ENCODE data around the gene SYT7.

Gene SYT7

DNA sequence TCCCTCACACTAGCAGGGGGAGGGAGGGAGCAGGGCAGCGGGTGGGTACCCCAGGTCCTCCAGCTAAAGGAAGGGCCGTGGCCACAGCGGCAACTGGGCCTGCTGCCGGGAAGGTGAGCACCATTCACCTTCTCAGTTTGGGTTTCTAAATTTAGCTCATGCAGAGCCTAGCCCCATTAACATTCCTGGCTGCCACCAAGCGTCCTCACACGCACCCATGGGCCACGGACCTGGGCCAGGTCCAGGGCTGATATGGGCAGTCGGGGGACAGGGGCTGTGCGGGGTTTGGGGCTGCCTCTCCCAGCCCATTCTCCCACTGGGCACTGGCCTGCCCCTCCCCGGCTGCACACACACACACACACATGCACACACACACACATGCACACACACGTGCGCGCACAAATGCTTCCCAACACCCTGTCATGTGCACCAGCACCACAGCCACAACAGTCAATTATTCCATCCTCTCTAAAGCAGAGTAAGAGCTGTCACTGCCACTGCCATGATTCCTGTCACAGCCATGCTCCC is 28.7 kb downstream of the SYT7 start:
- no peak for DNase-seq

DNA sequence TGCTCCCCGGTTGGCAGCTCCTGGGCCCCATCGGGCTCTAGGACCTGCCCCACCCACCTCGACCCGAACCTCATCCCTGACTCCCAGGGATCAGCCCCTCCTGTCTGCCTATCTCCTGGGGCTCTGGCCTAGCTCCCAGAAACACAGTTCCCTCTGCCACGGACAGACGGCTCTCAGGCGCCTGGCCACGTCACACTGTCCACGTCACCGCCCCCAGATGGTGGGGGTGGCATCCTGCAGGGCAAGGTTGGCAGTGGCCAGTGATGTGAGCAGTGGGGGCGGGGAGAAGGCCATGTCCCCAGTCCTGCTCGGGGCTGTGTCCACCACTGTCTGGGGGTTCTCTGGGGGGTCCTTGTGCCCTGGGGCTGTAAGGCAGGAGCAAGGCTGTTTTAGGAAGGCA is 29.2 kb downstream of the SYT7 start:
- DNase-seq = no peak

DNA sequence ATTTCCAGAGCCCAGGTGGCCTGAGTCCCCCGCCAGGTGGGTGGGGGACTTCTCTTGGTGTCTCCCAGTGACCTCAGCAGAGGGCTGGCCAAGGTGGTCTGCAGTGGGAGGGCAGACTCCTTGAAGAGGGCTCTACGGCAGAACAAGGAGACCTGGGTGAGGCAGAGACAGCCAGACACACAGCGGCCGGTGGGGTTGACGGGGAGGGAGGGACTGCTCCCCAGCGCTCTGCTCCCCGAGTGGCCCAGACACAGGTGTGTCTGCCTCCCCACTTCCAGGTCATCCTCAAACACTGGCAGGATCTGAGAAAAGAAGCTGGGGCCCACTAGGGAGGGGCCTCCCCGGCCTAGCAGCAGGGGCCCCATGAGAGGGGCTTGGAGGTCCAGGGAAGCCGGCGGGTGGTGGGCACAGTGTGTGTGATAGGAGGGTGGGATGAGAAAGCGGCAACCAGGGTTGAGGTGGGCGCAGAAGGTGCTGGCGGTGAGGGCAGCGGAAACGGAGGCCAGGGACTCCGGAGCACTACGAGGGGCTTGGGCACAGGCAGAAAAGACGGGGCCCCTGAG is 30.1 kb downstream of the SYT7 start:
- no peak for DNase-seq

DNA sequence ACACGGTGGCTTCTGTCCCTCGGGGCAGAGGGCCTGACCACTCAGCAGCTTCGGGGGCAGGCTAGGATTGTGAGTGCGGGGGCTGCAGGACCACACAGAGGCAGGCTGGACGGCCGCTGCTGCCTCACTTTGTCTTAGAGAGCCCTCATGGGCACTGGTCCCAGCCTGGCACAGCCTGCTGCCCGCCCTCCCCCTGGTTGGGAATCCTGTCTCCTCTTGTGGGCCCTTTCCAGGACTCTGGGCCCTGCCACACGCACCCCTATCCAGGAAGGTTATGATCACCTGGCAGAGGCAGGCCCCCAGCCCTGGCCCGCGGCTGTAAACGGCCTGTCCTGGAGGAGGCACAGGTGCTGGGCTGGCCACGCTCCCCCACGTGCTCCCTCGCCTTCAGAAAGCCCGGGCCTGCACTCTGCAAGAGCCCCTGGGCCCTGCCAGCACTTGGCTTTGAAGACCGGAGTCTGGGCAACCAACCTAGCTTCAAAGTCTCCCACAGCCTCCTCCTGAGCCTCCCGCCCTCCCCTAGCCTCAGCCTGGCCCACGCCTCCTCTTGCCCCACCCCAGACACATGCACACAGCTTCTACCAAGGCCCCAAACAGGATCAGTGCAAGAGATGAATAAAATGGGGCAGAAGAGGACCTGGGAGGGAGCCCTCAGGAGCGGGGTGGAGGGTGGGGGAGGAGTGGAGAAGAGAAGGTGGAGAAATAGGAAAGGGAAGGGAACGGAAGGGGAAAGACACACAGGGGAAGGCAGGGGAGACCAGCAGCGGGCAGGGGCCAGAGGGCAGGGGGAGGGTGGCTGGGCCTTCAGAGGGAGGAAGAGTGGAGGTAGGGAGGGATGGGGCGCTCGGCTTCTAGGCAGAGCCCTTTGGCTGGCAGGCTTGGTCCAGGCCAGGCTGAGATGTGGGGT is 31.0 kb downstream of the SYT7 start:
- no peak for DNase-seq

DNA sequence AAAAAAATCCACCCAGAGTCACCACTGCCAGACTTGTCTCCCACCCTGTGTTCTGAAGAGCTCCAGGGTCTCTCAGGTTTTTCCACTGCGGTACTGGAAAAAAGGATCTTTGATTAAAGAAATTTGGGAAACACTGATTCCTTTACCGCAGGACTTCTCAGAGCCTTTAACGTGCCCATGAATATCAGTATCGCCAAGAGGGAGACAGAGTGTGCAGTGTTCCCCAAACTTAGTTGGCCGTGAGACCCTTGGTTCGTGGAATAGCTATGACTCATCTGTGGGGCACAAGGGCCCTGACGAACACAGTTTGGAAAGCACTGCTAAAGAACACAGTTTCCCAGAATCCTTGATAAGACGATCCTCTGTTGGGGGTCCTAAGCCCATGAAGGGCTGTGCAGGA is 31.7 kb downstream of the SYT7 start:
- DNase-seq = no peak

DNA sequence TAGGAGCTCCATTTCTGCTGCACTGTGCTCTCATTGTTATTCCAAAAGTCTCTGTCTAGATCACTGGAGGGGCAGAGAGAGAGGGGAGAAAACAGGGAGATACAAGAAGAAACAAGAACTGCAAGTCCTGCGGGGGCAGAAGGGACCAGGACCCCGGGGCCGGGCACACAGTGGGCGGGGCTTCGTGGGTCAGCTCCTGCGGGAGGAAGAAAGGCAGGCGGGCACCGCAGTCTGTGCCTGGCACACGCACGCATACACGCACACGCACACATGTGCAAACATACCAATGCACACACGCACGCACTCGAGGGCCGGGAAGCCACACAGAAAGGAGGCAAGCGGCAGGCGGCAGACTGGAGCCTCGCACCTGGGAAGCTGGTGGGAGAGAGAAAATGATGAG is 33.6 kb downstream of the SYT7 start:
- DNase-seq = no peak

DNA sequence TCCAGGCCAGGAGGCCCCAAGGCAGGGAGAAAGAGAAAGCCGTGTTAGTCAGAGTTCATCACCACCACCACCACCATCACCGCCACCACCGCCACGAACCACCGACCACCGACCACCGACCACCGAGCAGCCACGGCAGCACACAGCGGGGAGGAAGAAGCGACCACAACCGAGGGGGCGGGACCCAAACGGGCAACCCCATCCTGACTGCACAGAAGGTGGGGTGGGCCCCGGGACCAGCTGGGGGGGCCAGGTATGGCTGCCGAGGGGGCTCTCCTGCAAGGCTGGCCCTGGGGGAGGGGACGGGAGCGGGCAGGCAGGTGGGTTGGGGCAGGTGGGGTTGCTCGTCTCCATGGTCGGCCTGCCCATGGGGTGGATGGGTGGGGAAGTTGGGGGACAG is 34.2 kb downstream of the SYT7 start:
- DNase-seq = no peak

DNA sequence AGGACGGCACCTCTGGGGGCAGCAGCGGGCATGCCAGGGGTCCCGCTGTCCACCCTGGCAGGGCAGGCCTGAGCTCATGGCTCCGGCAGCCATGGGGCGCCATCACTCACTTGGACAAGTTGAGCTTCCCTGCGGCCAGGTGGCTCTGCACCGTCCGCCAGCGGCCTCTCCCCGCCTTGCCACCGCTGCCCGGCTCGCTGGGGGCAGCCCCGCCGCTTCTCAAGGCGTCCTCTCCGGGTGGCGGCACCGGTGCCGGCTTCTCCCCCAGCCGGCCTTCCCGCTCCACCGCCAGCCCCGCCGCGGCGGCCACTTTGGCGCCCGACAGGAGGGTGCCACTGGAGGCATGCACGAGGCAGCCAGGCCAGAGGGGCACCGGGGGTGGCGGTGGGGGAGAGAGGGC is 35.0 kb downstream of the SYT7 start:
- no peak for DNase-seq

DNA sequence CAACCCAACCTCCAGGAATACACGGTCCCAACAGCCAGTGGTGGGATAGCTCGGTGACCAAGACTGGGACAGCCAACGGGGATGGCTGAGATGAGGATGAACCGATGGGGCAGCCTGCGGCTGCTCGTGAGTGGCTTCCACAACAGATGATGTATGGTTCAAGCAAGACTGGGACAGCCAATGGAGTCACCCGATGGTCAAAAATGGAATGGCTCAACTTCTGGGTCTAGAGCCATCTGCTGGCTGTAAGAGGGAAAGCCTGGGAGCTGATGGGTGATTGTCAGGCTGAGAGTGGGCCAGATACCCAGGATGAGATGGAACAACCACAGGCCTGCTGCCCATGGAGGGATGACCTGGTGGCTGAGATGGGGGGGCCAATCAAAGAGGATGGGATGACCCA is 35.5 kb downstream of the SYT7 start:
- DNase-seq = peak; percentile 40 to 46

DNA sequence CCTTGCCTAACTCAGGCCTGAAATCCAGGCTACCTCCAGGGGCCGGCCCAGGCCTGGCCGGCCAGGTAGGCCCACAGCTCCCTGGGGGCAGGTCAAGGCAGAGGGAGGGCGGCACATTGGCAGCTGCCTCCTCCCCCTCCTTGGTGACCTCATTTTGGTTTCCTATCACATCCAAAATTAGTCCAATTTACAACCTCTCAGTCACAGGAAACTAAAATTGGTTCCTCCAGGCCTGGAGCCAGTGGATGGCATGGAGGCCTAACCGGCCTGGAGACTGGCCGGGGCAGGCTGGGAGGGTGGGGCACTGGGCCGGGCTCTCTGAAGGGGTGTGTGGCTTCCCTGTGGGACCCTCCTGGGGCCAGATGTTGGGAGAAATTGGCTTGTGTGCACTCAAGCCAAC is 36.4 kb downstream of the SYT7 start:
- no peak for DNase-seq

DNA sequence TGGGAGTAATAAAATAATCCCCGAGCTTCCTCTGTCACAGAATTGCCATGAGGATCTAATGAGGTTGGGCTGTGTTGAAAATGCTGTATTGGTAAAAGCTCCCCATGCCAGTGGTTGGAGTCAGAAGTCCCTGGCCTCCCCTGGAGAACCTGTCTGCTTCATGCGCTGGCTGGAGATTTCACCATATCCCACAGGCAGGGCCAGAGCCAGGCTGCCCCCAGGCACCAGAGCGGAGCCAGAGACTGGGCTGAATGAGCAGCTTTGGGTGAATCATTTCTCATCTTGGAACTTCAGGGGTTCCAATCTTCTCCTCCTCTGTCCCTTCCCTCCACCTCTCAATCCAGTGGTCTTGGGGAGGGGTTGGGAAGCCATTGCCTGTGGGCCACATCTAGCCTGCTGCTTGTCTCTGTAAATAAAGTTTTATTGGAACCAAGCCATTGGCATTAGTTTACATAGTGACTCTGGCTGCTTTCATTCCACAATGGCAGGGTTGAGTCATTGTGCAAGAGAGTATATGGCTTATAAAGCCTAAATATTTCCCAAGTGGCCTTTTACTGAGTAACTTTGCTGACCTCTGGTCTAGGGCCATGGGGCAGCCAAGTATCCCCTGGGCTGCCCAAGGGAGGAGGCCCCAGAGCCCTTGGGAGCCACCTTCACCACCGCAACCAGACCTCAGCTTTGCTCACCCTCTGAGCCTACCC is 37.1 kb downstream of the SYT7 start:
- no peak for DNase-seq

DNA sequence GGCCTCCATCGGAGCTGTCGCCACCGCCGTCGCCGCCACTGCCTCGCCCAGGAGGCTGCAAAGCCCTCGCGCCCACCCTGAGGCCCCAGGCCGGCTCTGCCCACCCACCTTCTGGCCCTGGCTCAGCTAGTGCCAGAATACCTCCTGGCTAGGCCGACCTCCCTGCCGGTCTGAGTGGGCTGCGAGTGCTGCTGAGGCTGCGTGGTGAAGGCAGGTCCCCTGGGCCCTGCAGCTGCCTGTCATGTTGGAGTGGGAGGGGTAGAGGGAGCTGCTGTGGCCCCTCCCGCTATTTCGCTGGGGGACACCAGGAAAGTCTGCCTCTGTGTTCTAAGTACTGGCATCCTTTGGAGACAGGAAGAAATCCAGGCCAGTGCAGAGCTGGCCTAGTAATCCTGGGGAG is 38.2 kb downstream of the SYT7 start:
- no peak for DNase-seq

DNA sequence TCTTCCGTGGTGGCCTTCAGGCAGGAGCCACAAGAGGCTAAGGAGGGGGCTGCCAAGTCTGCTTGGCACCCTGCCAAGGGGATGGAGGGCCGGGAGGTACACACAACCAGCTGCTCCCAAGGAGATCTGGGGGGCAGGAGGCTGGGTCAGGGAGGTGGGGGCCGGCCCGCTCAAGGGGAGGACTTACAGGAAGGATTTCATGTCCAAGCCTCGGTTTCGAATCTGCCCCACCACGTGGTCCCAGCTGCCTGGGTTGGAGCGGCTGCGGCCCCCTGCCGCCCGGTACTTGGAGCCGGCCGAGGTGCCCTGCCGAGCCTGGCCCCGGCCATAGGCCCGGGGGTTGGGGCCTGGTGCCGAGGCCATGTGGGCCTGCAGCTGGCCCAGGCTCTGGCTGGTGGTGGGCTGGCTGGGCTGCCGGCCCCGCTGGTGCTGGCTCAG is 38.8 kb downstream of the SYT7 start:
- DNase-seq = no peak

DNA sequence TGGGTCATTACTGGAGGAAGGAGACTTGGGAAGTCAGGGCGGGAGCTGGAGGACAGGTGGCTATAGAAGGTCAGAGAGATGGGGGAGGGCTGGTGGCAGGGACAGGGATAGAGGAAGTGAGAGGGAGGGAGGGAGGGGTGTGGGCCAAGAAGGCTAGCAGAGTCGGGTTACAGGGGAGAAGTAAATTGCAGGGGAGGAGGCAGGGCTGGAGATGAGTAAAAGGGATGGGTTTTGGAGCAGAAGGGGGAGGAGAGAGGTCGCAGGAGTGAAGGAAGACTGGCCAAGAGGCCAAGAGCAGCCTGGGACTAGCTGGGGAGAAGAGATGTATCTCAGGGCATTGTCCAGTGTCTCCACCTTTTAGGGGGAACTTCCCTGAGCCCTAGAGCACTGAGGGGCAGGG is 39.3 kb downstream of the SYT7 start:
- peak; percentile 46 to 66 for DNase-seq

DNA sequence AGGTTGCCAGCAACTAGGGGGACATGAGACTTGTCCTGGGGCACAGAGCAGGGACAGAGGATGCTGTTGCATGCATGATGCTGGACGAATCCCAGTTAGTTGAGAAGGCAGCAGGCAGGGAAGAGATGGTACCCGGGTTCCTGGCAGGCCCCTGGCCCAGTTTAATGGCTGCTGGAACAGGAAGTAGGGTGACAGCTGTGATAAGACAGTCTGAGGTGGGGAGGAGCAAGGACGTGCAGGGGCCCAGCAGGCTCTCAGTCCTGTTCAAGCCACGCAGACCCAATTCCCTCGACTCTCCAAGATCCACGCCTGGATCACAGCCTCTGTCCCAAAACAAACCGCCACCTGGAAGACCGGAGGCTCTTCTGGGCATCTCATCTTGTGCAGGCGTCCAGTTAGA is 40.3 kb downstream of the SYT7 start:
- DNase-seq = no peak

DNA sequence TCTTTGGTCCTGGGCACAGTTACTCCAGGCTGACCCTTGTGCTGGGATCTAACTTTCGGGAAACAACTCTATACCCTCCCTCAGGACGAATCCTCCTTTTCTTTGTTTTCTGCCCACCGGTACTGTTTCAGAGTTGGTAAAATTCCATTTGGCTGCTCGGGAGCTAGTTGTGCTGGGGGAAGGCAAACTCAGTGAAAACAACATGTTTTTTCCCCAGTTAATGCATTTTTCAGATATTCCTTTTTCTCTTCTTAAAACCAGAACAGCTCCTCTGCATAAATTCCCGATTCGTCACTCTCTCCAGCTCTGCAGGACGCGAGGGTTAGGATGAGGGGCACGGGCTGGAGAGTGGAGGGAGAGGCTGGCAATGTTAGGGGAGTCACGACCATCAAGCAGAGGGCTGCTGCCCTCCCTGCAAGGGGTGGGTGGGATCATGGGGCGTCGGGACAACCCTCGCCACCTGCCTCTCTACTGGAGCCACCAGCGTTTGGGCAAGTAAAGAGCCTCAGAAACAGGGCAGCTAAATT is 41.0 kb downstream of the SYT7 start:
- no peak for DNase-seq

DNA sequence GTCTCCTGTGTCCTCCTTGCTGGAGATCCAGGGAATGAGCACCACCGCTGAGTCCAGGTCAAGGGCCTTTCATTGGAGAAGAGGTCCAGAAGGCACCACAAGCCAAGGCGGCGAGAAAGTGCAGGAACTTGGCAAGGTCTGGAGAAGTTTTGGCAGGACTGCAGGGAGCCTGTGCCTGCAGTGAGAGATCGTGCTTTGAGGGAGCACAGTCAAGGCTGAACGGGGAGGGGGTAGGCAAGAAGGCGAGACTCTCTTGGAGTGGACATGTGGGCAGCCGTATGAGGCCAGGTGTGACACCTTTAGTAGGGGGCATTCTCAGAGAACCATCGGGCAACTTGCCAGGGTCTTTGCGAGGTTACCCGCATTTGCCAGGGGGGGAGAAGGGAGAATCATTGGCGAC is 41.9 kb downstream of the SYT7 start:
- DNase-seq = no peak

DNA sequence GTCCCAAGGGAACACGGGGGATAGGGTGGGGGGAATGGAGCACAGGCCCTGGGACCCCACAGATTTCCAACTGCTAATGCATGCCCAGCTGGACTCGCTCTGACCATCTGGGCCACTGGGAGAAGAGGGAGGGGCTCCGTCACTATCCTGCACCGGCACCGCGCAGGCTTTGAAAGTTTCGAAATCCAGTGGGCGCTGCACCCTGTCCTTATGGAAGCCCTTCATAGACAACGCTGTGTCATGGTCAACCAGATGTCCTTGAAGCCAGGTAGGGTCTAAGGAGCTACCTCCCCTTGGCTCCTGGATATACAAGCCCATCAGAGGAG is 42.3 kb downstream of the SYT7 start:
- no peak for DNase-seq

DNA sequence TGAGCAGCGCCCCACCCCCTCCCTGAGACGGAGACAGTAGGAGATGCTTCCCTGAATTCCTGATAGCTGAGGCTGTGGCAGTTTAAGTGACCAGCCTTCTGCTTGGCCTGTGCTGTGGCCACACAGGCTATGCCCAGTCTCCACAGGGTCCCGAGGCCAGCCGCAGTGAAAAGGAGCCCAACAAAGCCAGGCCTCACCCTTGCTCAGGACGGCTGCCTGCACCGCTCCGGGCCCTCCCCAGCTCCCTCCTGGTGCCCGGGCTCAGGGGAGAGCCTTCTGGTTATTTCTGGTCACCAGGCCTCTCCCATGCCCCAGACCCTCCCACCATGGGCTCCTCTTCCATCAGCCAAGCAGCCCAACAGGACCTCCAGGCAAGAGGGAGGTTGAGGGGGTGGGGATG is 43.5 kb downstream of the SYT7 start:
- no peak for DNase-seq

DNA sequence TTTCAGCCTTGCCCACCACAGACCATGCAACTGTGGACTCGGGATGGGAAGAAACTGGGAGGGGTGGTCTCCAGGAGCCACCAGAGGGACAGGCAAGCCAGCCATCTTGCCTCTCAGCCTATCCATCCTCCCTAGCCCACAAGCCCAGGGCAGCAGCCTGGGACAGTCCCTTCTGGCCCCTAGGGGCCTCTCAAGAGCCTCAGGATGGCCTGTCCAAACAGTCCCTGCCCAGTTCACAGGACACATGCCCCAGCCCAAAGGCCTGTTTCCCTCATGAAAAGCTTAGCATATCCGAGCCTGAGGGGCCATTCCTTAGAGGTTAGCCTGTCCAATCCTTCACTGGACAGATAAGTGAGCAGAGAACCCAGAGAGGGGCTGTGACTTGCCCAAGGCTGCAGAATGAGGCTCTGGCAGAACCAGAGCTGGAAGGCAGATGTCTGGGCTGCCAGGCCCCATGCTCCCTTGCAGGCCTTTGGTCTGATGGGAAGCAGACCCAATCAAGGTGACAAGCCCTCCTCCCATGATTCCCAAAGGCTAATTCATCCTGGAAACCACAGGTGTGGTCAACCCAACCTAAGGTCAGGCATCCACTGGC is 44.1 kb downstream of the SYT7 start:
- DNase-seq = no peak

DNA sequence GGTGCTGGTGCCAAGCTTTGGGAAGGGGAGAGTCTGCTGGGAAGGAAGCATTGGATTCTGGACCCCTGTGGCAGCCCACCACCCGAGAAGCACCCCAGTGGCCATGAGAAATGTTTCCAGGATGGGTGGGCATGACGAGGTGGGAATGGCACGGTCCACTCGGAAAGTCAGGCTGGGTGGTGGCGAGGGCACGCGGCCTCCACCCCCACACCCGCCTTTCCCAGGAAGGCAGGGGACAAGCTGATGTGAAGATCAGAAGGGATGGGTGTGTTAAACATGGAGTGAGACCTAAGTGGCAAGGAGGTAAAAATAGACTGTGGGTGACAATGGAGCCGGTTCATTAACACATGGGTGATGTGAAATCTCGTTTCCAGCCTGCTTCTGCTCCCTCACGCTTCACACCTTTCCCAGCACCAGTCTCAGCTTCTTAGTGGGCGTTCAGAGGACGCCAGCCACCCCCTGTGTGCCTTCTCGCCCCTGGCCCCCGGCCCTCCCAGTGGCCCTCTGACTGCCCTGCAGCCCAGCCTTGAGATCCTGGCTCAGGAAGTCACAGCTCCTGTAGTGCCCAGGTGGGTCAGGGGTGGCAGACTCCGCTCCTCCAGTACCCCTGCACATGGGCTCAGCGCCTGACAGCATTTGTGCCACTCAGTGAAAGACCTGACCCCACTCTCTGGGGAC is 44.7 kb downstream of the SYT7 start:
- DNase-seq = no peak

DNA sequence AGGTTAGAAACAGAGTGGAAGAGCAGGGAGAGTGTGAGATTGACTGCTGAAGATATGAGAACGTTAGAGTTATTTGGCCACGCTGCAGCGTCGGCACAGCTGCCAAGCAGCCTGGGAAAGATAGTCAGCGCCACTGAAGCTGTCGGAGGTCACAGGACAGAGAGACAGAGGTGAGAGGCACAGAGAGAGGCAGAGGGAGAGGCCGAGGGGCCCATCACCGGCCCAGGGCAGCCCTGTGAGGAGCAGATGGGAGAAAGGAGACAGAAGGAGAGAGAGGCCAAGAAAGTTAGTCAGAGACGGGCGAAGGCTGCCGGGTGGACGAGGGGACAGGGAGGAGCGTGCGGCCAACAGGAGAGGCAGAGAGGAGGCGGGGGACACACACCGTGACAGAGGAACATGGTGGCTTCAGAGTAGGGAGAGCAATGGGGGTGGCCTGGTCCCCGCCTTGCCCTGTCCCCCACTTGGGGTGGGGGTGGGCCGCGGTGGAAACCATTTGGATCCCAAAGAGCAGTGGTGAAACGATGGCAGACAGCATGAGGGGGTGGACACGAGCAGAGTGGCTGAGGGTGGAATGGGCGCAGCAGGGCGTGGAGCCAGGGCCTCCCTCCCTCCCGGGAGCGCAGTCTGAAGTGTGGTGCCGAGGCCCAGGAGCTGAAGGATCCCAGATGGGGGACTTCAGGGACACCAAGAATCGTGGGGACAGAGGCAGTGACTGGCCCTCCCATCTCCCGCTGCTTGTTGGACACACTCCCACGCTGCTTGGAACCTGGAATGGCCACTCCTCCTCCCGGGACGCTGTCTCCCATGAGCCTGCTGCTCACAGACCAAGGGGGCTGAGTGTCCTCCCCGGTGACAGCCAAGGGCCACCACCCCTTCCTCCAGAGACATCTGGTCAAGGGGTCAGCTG is 45.7 kb downstream of the SYT7 start:
- DNase-seq = no peak

Data from Kasumi-1 (cell line).